Measurements from ENCODE around the gene HIF1A. TPM values are rescaled to one million over a fixed set of nuclear protein-coding genes. Genes with fewer than 3 reads are reported as not detected.
"Not testable (repeated sequence)": the region's sequence is repeated elsewhere in the genome, so short reads cannot be mapped to it uniquely, and the experiment has no call there.

Gene HIF1A
- total RNA-seq, 1 donor from 2014 or later: 145 TPM

DNA sequence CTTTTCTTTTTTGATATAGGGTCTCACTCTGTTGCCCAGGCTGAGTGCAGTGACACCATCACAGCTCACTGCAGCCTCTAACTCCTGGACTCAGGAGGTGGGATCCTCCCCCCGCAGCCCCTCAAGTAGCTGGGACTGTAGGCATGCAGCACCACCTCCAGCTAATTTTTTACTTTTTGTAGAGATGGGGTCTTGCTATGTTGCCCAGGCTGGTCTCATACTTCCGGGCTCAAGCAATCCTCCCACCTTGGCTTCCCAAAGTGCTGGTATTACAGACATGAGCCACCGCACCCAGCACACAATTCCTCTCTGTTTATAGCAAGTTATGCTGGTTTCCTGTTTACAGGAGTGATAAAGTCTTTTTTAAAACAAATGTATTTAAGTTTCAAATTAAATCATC is 39.5 kb upstream of the HIF1A start:
- Mint-ChIP-seq H3K36me3 (ENCODE audit: unreplicated experiment) (no peaks in the 10 kb centered on the region), H3K4me3 (ENCODE audit: unreplicated experiment) (no peak overlapping the region), H3K27me3 (ENCODE audit: unreplicated experiment) (no peaks in the 10 kb centered on the region), H3K27ac (ENCODE audit: unreplicated experiment) (no peak overlapping the region), H3K4me1 (ENCODE audit: low read depth, unreplicated experiment) (peaks cover 20% of the 10 kb centered on the region), H3K9me3 (ENCODE audit: unreplicated experiment) (peaks cover 2% of the 10 kb centered on the region)
- DNase-seq: no peak
- TF ChIP-seq, protein P1, sequence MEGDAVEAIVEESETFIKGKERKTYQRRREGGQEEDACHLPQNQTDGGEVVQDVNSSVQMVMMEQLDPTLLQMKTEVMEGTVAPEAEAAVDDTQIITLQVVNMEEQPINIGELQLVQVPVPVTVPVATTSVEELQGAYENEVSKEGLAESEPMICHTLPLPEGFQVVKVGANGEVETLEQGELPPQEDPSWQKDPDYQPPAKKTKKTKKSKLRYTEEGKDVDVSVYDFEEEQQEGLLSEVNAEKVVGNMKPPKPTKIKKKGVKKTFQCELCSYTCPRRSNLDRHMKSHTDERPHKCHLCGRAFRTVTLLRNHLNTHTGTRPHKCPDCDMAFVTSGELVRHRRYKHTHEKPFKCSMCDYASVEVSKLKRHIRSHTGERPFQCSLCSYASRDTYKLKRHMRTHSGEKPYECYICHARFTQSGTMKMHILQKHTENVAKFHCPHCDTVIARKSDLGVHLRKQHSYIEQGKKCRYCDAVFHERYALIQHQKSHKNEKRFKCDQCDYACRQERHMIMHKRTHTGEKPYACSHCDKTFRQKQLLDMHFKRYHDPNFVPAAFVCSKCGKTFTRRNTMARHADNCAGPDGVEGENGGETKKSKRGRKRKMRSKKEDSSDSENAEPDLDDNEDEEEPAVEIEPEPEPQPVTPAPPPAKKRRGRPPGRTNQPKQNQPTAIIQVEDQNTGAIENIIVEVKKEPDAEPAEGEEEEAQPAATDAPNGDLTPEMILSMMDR (IDR thresholded peaks at IDR 0.05; ENCODE audit: partially characterized antibody, unreplicated experiment): no peak

DNA sequence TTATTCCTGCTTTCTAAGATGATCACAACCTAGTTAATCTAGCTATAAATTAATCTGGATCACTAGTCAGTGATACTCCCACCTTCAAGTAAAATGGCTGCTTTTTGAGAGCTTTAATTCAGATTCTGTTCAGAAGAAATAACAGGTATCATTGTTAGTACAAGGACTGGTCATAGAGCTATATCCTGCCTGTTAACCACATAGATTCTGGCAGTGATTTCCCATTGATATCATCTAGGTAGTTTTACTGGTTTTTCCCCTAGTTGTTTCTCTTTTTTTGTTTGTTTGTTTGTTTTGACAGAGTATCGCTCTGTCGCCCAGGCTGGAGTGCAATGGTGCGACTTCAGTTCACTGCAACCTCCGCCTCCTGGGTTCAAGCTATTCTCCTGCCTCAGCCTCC is 39.0 kb upstream of the HIF1A start:
- peaks cover 20% of the 10 kb centered on the region for H3K4me1 Mint-ChIP-seq (ENCODE audit: low read depth, unreplicated experiment)
- peaks cover 2% of the 10 kb centered on the region for H3K9me3 Mint-ChIP-seq (ENCODE audit: unreplicated experiment)
- TF ChIP-seq, protein P1 (IDR thresholded peaks at IDR 0.05; ENCODE audit: partially characterized antibody, unreplicated experiment): no peak
- DNase-seq: no peak
- no peaks in the 10 kb centered on the region for H3K27me3 Mint-ChIP-seq (ENCODE audit: unreplicated experiment)
- no peak overlapping the region for H3K27ac Mint-ChIP-seq (ENCODE audit: unreplicated experiment)
- no peak overlapping the region for H3K4me3 Mint-ChIP-seq (ENCODE audit: unreplicated experiment)
- no peaks in the 10 kb centered on the region for H3K36me3 Mint-ChIP-seq (ENCODE audit: unreplicated experiment)

DNA sequence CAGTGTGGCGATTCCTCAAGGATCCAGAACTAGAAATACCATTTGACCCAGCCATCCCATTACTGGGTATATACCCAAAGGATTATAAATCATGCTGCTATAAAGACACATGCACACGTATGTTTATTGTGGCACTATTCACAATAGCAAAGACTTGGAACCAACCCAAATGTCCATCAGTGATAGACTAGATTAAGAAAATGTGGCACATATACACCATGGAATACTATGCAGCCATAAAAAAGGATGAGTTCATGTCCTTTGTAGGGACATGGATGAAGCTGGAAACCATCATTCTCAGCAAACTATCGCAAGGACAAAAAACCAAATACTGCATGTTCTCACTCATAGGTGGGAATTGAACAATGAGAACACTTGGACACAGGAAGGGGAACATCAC is 37.2 kb upstream of the HIF1A start:
- H3K27me3 Mint-ChIP-seq (ENCODE audit: unreplicated experiment); H3K9me3 Mint-ChIP-seq (ENCODE audit: unreplicated experiment); H3K27ac Mint-ChIP-seq (ENCODE audit: unreplicated experiment); DNase-seq; H3K36me3 Mint-ChIP-seq (ENCODE audit: unreplicated experiment); H3K4me3 Mint-ChIP-seq (ENCODE audit: unreplicated experiment): not testable (repeated sequence)
- H3K4me1 Mint-ChIP-seq (ENCODE audit: low read depth, unreplicated experiment): peaks cover 11% of the 10 kb centered on the region

DNA sequence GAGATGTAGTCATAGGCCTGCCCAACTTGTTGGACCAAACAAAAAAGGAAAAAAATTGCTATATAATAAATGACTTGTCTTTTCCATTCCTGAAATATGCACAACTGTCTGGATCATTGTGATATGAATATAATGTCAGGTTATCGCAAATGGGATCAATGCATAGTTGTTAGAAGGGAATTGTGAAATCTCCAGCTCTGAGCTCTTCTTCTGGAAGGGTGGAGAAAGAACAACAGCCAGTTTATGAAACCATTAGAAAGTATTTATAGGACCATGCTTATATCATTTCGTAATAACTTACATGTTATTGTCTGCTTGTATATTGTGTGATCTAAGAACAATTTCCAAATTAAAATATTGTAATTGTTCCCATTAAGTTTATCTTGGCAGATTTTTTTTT is 35.7 kb upstream of the HIF1A start:
- TF ChIP-seq, protein P1 (IDR thresholded peaks at IDR 0.05; ENCODE audit: partially characterized antibody, unreplicated experiment): no peak
- Mint-ChIP-seq H3K27ac (ENCODE audit: unreplicated experiment) (no peak overlapping the region), H3K27me3 (ENCODE audit: unreplicated experiment) (no peaks in the 10 kb centered on the region), H3K4me1 (ENCODE audit: low read depth, unreplicated experiment) (no peaks in the 10 kb centered on the region), H3K36me3 (ENCODE audit: unreplicated experiment) (no peaks in the 10 kb centered on the region), H3K4me3 (ENCODE audit: unreplicated experiment) (no peak overlapping the region), H3K9me3 (ENCODE audit: unreplicated experiment) (peaks cover 2% of the 10 kb centered on the region)
- no peak for DNase-seq

DNA sequence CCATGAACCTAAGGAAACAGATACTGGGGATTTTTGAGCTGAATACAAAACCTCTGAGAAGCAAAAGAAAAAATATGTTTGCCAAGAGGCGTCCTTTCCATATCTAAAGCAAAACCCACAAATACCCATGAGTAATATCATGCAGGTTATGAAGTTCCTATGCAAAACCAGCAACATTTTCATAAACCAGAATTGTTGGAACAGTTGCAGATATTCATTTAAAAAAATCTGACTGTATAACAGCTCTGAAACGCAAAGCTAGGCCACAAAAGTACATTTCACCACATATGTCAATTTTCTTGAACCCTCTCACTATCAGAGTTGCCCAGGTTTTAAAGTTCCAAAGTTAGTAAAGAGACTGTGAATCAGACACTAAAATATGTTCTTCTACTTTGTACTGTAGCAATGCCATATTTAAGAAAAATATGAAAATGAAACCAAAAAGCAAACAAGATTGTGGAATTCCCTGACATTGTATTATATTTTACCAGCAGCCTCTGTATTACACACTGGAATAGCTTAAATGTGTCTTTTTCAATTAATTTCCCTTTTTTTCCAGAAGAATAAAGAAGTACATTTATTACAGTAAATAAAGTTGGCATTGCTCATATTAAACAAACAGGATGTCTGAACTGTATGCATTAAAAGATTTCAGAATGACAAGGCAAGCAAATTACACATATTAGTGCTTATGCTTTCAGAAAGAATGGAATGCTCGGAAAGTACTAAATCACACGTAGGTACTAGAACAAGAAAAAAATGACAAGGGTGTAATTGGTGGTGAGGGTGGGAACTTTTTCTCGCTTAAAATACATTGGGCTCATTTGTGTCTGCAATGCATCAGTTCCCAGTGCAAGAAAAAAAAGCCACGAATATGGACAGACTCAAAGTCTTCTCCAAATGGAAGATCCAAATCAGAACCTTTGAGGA is 33.6 kb upstream of the HIF1A start:
- Mint-ChIP-seq H3K36me3 (ENCODE audit: unreplicated experiment) (no peaks in the 10 kb centered on the region), H3K27ac (ENCODE audit: unreplicated experiment) (no peak overlapping the region), H3K4me3 (ENCODE audit: unreplicated experiment) (no peak overlapping the region), H3K27me3 (ENCODE audit: unreplicated experiment) (no peaks in the 10 kb centered on the region), H3K4me1 (ENCODE audit: low read depth, unreplicated experiment) (no peaks in the 10 kb centered on the region), H3K9me3 (ENCODE audit: unreplicated experiment) (no peaks in the 10 kb centered on the region)
- TF ChIP-seq, protein P1 (IDR thresholded peaks at IDR 0.05; ENCODE audit: partially characterized antibody, unreplicated experiment): no peak
- DNase-seq: no peak
